Medulla oblongata (tissue), 1 donor: ENCODE results near the gene PADI2.

Source experiments
- DNase-seq: peaks from one replicate; pipeline ENCODE4 v3.0.0-alpha.2; 2015; ENCODE audit errors: extremely low spot score

PADI2 gene

DNA sequence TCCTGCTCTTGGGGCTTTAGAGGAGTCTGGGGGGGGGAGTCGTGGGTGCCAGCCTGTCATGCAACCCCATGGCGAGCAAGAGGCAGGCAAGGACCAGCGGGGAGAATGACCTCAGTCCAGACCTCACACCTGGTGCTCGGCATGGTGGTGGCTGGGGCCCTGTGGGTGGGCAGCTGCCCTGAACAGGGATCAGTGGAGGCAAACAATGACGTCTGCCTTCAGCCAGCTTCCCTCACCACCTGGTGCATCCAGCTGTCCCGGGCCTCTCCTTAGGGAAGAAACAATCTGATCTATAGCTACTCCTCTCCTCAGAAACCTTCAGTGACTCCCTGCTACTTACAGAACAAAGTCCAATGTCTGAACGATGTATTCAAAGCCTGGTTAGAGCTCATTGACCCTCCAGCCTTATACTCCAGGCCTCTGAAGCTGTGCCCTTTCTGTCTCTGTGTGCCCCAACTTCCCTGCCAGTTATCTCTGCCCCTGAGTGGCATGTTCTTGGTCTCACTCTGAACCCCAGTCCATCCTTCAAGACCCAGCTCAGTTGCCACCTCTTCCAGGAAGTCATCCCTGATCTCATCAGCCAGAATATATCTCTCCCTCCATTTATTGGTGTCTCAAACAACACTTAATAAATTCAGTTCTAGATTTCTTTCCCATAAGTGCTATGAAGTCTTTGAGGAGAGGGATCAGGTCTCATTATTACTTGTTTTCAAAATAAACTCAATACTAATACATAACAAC, 6.6 kb downstream of the PADI2 start:
- peak; percentile 20 for DNase-seq

- no peak for DNase-seq
Measured at GRCh38 chr1:17112076-17112475, 7.2 kb downstream of the PADI2 start.

DNA sequence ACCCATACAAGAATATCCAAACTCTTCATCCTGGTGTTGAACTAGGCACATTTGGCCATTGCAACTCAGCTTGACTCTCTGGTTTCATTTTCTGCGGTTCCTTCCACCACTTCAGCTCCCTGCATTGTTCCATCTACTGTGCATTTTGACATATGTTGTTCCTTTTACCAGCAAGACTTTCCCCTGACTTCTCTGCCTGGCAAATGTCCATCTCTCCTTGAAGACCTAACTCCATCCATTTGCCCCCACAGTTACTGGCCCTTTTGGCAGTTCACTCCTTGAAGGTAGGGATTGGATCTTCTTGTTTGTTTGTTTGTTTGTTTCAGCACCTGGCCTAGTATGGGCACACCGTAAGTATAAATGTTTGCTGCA, 8.7 kb downstream of the PADI2 start:
- peak; percentile 69 for DNase-seq

DNA sequence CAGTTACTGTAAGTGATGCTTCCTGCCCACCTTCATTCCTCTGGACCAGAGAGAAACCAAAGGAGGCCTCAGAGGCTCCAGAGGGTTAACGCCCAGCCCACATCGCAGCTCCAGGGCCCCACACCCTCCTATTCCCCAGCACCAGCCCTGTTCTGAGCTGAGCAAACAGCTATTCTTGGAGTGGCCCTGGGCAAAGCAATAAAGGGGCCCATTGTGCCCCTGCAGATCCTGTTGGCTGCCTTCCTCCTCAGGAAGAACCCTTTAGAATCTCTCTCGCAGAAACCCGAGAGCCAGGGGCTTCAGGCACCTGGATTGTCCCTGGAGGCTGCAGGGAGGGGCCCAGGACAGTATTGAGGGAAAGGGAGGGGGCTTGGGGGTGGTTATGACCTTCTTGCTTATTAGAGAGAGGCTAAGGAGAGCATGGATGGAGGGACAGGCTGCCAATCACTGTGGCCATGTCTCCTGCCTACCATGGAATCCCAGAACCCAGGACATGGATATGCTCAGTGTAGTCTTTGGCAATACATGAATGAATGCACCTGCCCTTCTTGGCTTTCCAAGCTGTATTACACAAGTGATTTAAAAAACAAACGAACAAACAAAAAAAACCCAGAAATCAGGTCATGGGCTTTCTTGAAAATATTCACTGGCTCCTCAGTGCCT, 9.2 kb downstream of the PADI2 start:
- peak; percentile 94 for DNase-seq

DNA sequence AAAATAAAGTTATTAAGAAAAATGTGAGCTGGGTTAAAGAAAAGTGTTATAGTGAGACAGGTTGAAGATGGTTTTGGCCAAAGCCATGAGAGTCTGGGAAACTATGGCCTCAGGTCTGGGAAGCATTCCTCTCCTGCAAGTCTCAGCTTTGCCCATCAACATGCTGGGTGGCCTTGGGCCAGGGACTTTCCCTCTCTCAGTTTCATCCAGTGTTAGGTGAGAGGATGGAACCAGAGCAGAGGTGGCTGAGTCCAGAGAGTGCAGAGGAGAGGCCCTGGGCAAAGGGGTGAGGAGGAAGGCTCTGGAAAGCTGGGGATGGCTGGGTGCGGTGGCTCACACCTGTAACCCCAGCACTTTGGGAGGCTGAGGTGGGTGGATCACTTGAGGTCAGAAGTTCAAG, 10.5 kb downstream of the PADI2 start:
- DNase-seq = peak; percentile 41

DNA sequence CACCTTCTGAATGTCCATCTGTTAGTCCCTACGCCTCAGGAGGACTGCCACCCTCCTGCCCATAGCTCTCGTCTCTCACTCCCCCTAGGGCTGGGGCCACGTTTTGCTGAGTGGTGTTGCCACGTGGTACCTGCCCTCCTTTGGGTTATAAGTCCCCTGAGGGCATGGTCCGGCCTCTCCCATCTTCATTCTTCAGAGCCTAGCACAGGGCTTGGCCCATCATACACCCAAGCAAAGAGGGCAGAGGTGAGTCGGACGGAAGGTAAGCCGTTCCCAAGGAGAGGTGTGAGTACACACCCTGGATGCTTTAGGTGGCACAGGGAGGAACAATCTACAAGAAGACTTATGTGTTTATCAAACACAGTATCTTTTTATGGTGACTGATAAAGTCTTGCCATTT, 10.9 kb downstream of the PADI2 start:
- DNase-seq = peak; percentile 17

GRCh38 chr1:17104782-17105181, 14.5 kb downstream of the PADI2 start:
- DNase-seq = no peak

GRCh38 chr1:17102232-17102631, 17.0 kb downstream of the PADI2 start:
- no peak for DNase-seq

GRCh38 chr1:17101261-17101660, 18.0 kb downstream of the PADI2 start:
- DNase-seq = no peak

DNA sequence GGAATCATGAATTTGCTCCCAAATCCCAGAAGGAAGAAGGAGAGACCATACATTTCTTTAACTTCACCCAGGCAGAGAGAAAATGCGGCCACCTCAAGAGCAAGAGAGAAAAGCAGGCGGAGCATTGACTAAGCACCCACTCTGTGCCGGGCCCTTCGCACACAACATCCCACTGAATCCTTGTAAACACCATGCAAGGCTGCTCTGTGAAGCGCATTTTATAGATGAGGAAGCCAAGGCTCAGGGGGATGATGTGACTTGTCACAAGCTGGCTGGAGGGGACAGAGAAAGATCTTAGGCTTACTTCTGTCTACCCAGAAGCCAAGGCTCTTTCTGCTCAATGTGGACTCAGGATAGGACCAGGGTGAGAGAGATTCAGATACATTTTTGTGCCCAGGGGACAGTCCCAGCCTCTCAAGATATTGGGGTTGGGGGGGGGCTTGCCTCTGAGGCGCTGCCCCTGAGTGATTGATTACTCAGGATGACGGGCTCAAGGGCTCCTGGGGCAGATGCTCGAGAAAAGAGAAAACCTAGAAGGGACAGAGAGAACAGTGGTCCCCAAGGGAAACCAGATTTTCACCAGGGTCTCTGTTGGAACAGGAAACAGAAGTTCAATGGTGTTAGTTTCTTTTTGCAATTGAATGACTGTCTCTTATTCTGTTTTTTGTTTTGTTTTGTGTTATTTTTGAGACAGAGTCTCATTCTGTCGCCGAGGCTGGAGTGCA, 19.5 kb downstream of the PADI2 start:
- peak; percentile 60 for DNase-seq

- peak; percentile 93 for DNase-seq
Measured at GRCh38 chr1:17098446-17099317, 20.6 kb downstream of the PADI2 start.

DNA sequence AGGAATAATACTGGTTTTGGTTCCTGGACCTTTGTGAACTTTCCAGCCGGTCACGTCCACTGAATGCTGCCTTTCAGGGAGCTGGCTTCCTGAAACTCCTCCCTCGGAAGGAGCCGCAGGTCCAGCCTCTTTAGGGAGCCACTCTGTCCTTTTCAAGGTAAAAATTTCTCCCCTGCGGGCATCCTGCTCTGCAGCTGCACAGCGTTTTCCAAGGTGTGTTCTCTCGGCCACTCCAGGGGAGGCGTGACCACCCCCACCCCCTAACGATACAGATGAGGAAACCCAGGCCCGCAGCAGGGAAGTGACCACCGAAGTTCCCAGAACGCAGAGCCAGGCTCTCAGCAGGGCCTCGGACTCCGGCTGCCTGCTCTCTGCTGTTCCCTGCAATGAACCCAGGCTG, 21.5 kb downstream of the PADI2 start:
- no peak for DNase-seq

GRCh38 chr1:17097147-17097546, 22.1 kb downstream of the PADI2 start:
- DNase-seq = no peak

- no peak for DNase-seq
Measured at GRCh38 chr1:17096584-17096983, 22.7 kb downstream of the PADI2 start.

GRCh38 chr1:17095141-17095540, 24.1 kb downstream of the PADI2 start:
- no peak for DNase-seq

DNA sequence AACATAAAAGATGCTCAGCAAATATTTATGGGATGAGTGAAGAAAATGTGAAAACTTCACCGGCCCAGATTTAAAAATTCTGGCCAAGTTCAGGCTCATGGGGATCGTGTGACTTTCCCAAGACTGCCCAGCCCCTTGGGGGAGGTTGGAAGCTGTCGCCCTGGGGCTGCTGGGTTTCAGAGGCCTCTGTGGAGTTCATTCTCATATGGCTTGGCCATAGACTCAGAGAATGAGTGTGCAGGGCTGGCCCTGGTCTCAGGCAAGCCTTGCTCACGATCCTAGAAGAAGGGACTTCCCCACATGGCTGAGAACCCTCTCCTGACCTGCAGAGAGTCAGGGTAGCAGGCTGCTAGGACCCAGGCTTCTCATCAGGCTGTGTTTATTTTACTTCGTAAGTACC, 24.6 kb downstream of the PADI2 start:
- no peak for DNase-seq

DNA sequence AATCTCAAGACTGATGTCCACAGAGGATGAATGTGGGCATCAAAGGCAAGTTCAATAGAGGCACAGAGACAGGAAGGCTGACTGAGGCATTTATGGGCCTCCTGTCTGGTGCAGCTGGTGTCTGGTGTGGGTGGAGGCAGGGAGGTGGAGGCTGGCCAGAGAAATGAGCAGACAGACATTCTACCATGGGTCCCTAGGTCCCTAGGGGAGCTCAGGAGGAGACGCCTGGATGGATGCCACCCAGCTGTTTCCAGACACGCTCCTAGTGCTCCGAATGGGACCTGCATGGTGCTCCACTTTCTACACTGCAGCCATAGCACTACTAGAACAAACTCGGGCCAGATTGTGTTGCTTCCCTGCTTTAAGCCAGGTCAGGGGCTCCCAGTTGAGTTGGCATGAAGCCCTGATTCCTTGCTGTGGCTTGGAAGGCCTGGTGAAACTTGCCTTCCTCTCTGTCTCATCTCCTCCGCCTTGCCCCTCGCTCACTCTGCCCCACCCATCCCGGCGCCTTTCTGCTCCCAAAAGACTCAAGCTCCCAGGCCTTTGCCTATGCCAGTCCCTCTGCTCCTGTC, 25.3 kb downstream of the PADI2 start:
- no peak for DNase-seq

DNA sequence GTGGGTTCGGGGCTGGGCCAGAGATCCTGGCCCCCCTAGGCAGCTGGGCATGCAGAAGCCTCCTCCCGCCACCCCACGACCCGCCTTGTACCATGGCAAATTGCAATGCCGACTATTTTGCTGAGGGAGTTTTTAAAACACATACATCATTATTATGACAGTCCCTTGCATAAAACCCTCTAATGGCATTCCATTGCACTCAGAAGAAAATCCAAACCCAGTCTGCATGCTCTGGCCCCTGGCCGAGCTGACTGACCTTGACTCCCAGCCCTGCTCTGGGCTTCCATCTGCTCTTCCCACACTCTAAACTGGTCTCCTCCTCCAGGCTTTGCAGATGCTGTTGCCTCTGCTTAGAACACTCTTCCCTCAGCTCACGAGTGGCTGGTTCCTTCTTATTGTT, 28.0 kb downstream of the PADI2 start:
- DNase-seq = no peak

DNA sequence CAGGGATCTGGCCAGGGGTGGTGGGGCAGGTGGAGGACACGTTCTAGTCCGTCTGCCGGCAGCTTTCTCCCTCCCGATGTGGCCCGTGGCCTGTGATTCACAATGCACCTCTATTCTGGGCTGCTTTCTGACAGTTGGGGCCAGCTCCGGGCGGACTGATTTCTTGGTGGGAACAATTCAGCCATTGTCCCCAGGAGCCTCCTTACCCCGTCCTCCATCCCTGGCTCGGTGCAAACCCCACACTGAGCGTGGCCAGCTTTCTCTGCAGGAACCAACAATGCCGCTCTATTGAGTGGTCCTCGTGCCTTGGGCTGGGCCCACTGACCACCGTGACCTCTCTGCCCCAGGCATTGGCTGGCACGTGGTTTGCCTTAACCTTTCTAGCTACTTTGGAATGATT, 29.7 kb downstream of the PADI2 start:
- DNase-seq = peak; percentile 97

GRCh38 chr1:17086751-17087150, 32.5 kb downstream of the PADI2 start:
- DNase-seq = no peak

GRCh38 chr1:17084787-17085186, 34.5 kb downstream of the PADI2 start:
- no peak for DNase-seq

DNA sequence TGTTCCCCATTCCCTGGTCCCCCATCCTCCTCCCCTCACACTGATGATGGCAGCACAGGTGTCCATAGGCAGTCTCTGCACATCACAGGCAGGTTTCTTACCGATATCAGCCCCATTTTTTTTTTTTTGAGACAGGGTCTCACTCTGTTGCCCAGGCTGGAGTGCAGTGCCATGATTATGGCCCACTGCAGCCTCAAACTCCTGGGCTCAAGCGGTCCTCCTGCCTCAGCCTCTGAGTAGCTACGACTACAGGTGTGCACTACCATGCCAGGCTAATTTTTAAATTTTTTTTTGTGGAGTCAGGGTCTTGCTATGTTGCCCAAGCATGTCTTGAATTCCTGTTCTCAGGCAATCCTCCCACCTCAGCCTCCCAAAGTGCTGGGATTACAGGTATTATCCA, 36.5 kb downstream of the PADI2 start:
- no peak for DNase-seq
